ENCODE measurements around the gene IDH2.
A peak's percentile ranks its signal among the peaks of the same experiment; 100 is the strongest.

Gene IDH2

GRCh38 chr15:90082140-90082715 lies 20.0 kb downstream of the IDH2 start:
- no peak overlapping the region for H3K27ac ChIP-seq (ENCODE audit: low read depth, low read length)
- peaks cover 12% of the 10 kb centered on the region; the same call in 1 of the 2 replicates for H3K4me1 ChIP-seq (ENCODE audit: control insufficient read depth, insufficient read depth, low read length)

DNA sequence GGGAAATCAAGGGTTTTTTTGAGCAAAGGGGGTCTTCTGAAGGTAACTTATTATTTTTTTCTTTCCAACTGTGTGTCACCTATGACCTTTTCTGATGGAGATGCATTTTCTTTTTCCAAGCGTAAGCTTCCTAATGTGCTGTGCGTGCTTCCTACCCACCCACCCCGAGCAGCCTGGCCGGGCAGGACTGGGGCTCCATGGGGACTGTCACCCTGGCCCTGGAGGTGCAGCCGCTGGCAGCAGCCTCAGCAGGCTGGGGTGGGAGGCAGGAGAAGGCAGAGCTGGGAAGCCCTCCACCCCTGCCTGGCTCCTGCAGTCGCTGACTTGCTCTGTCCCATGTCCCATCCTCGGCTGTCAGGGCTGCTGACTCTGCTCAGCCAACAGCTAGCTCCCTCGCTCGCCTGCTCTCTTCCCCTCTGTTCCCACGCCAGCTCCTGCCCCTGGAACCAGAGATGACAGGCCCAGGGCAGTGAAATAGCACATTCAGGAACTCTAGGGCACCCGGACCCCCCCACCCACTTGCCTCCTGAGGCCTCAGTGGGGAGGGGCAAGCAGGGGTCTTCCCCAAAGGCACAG lies 21.4 kb downstream of the IDH2 start:
- Histone ChIP-seq H3K4me3 (ENCODE audit: low read depth, low read length) (no peak overlapping the region), H3K36me3 (ENCODE audit: control insufficient read depth, insufficient read depth, low read length) (peaks cover 42% of the 10 kb centered on the region), H3K27me3 (ENCODE audit: control insufficient read depth, insufficient read depth, low read length) (no peaks in the 10 kb centered on the region), H3K9ac (ENCODE audit: low read length) (no peak overlapping the region), H3K27ac (ENCODE audit: low read depth, low read length) (no peak overlapping the region), H3K4me1 (ENCODE audit: control insufficient read depth, insufficient read depth, low read length) (peaks cover 21% of the 10 kb centered on the region), H3K9me3 (ENCODE audit: control insufficient read depth, insufficient read depth, low read depth, low read length) (no peaks in the 10 kb centered on the region)

More at GRCh38 chr15:90082140-90082715, 20.0 kb downstream of the IDH2 start:
- H3K9me3 ChIP-seq (ENCODE audit: control insufficient read depth, insufficient read depth, low read depth, low read length) = no peaks in the 10 kb centered on the region
- no peak overlapping the region for H3K9ac ChIP-seq (ENCODE audit: low read length)
- no peak overlapping the region for H3K4me3 ChIP-seq (ENCODE audit: low read depth, low read length)
- H3K27me3 ChIP-seq (ENCODE audit: control insufficient read depth, insufficient read depth, low read length) = no peaks in the 10 kb centered on the region
- peaks cover 45% of the 10 kb centered on the region for H3K36me3 ChIP-seq (ENCODE audit: control insufficient read depth, insufficient read depth, low read length)

DNA sequence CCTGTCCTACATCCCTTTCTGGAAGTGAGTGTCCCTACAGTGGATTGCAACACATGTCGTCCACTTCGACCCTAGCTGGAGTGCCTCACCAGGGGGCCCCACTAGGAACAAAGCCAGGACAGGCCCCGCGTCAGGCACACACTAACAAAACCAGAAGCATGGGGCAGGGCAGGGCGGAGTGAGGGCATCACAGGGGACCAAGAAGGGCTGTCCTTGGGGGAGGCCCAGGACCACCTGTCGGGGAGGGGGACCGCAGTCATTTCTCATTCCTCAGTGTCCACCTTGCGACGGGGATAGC lies 21.9 kb downstream of the IDH2 start:
- H3K9ac ChIP-seq (ENCODE audit: low read length) = no peak overlapping the region
- H3K27ac ChIP-seq (ENCODE audit: low read depth, low read length) = no peak overlapping the region
- no peak overlapping the region for H3K4me3 ChIP-seq (ENCODE audit: low read depth, low read length)
- H3K9me3 ChIP-seq (ENCODE audit: control insufficient read depth, insufficient read depth, low read depth, low read length) = no peaks in the 10 kb centered on the region
- peaks cover 26% of the 10 kb centered on the region for H3K4me1 ChIP-seq (ENCODE audit: control insufficient read depth, insufficient read depth, low read length)
- peaks cover 42% of the 10 kb centered on the region for H3K36me3 ChIP-seq (ENCODE audit: control insufficient read depth, insufficient read depth, low read length)
- no peaks in the 10 kb centered on the region for H3K27me3 ChIP-seq (ENCODE audit: control insufficient read depth, insufficient read depth, low read length)

DNA sequence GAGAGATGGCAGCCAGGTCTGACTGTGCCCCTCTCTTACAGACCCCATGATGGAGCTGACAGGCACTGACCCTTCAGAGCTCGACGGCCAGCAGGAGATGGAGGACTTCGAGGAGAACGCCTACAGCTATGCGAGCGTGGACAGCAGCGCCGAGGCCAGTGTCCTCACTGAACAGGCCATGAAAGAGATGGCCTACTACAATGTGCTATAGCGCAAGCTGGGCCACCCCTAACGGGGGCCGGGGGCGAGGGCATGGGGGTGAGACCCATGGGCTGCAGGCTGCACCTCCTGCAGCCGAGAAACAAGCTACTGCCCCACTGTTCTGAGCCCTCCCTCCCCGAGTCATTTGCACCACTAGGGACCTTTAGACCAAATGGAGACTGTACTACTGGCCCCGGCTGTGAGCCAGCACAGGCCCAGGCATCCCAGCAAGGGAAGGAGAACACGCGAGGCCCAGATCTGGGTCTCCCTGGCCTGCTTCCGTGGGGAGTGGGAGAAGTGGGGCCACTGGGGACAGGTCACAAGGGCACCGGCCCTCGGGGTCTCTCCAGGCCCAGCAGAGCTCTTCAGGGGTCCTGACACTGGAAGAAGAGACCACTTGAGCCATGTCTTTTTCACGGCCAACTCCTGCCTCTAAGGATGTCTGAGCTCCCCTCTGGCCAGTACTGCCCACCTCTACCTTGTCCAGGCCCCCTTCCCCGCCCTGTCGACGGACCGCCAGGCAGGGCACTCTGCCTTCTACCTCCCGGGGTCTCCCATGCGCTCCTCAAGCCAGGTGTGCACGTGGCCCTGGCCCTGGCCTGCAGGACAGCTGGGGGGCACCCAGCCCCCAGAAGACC lies 22.4 kb downstream of the IDH2 start:
- Histone ChIP-seq H3K4me1 (ENCODE audit: control insufficient read depth, insufficient read depth, low read length) (peaks cover 31% of the 10 kb centered on the region), H3K9me3 (ENCODE audit: control insufficient read depth, insufficient read depth, low read depth, low read length) (no peaks in the 10 kb centered on the region), H3K36me3 (ENCODE audit: control insufficient read depth, insufficient read depth, low read length) (peaks cover 37% of the 10 kb centered on the region), H3K9ac (ENCODE audit: low read length) (no peak overlapping the region), H3K27ac (ENCODE audit: low read depth, low read length) (no peak overlapping the region; the same call in 1 of the 2 replicates), H3K27me3 (ENCODE audit: control insufficient read depth, insufficient read depth, low read length) (no peaks in the 10 kb centered on the region), H3K4me3 (ENCODE audit: low read depth, low read length) (no peak overlapping the region)

DNA sequence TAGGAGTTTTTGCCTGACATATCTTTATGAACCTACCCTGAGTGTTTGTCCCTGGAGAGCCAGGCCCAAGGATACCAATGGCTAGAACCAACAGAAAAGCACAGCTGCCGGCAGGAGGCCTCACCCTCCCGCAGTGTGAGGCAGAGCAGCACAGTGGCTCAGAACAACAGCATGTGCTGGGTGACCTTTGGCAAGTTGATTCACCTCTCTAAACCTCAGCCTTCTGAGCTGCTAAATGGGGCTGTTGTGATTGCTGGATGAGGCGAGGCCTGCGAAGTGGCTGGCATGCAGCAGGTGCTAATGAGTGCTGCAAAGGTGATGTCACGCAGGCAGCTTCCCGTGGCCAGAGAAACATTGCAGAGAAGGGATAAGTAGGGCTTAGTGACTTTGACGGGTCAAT lies 23.3 kb downstream of the IDH2 start:
- H3K9me3 ChIP-seq (ENCODE audit: control insufficient read depth, insufficient read depth, low read depth, low read length) = no peaks in the 10 kb centered on the region
- H3K27ac ChIP-seq (ENCODE audit: low read depth, low read length) = no peak overlapping the region
- H3K9ac ChIP-seq (ENCODE audit: low read length) = no peak overlapping the region
- peaks cover 33% of the 10 kb centered on the region for H3K4me1 ChIP-seq (ENCODE audit: control insufficient read depth, insufficient read depth, low read length)
- no peaks in the 10 kb centered on the region for H3K27me3 ChIP-seq (ENCODE audit: control insufficient read depth, insufficient read depth, low read length)
- peaks cover 32% of the 10 kb centered on the region for H3K36me3 ChIP-seq (ENCODE audit: control insufficient read depth, insufficient read depth, low read length)
- no peak overlapping the region for H3K4me3 ChIP-seq (ENCODE audit: low read depth, low read length)

GRCh38 chr15:90076716-90077115 lies 25.6 kb downstream of the IDH2 start:
- H3K36me3 ChIP-seq (ENCODE audit: control insufficient read depth, insufficient read depth, low read length) = peaks cover 32% of the 10 kb centered on the region

GRCh38 chr15:90075420-90076289 lies 26.6 kb downstream of the IDH2 start:
- Histone ChIP-seq H3K4me1 (ENCODE audit: control insufficient read depth, insufficient read depth, low read length) (peaks cover 25% of the 10 kb centered on the region), H3K4me3 (ENCODE audit: low read depth, low read length) (no peak overlapping the region), H3K9ac (ENCODE audit: low read length) (peak overlapping the region; percentile 48), H3K27ac (ENCODE audit: low read depth, low read length) (peak overlapping the region; percentile 46; the same call in 1 of the 2 replicates), H3K27me3 (ENCODE audit: control insufficient read depth, insufficient read depth, low read length) (no peaks in the 10 kb centered on the region), H3K9me3 (ENCODE audit: control insufficient read depth, insufficient read depth, low read depth, low read length) (no peaks in the 10 kb centered on the region), H3K36me3 (ENCODE audit: control insufficient read depth, insufficient read depth, low read length) (peaks cover 32% of the 10 kb centered on the region)

More at GRCh38 chr15:90076716-90077115, 25.6 kb downstream of the IDH2 start:
- Histone ChIP-seq H3K27me3 (ENCODE audit: control insufficient read depth, insufficient read depth, low read length) (no peaks in the 10 kb centered on the region), H3K4me1 (ENCODE audit: control insufficient read depth, insufficient read depth, low read length) (peaks cover 29% of the 10 kb centered on the region), H3K4me3 (ENCODE audit: low read depth, low read length) (no peak overlapping the region), H3K27ac (ENCODE audit: low read depth, low read length) (no peak overlapping the region), H3K9me3 (ENCODE audit: control insufficient read depth, insufficient read depth, low read depth, low read length) (no peaks in the 10 kb centered on the region), H3K9ac (ENCODE audit: low read length) (no peak overlapping the region)

DNA sequence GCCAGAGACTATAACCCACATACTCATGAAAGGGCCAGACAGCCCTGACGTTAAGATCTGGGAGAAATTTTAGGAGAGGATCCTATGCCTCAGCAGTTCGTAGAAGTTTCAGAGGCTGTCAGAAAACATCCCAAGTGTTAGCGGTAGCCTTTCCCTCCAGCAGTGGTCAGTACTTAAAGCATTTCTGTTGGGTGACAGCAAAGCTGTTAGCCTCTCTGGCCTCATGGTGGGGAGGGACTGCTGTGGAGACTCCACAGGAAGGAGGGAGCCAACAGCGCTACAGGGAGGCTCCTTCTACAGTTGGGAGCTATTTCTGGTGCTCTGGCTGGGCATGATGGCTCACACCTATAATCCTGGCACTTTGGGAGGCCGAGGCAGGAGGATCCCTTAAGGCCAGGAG lies 27.4 kb downstream of the IDH2 start:
- Histone ChIP-seq H3K4me3 (ENCODE audit: low read depth, low read length) (no peak overlapping the region), H3K36me3 (ENCODE audit: control insufficient read depth, insufficient read depth, low read length) (peaks cover 25% of the 10 kb centered on the region), H3K9ac (ENCODE audit: low read length) (peak overlapping the region; percentile 8), H3K27me3 (ENCODE audit: control insufficient read depth, insufficient read depth, low read length) (no peaks in the 10 kb centered on the region), H3K9me3 (ENCODE audit: control insufficient read depth, insufficient read depth, low read depth, low read length) (no peaks in the 10 kb centered on the region), H3K27ac (ENCODE audit: low read depth, low read length) (no peak overlapping the region; the same call in 1 of the 2 replicates), H3K4me1 (ENCODE audit: control insufficient read depth, insufficient read depth, low read length) (peaks cover 25% of the 10 kb centered on the region)

DNA sequence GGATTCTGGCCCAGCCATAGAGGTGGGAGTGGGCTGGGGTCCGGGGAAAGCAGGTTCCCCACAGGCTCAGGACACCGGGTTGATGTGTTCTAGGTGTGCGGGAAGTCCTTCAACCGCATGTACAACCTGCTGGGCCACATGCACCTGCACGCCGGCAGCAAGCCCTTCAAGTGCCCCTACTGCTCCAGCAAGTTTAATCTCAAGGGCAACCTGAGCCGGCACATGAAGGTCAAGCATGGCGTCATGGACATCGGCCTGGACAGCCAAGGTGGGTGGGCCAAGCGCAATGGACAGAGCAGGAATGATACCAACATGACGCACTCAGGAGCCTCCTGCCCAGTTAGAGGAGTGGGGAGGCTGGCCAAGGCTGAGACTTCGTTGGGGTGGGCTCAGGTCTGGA lies 28.2 kb downstream of the IDH2 start:
- Histone ChIP-seq H3K9ac (ENCODE audit: low read length) (no peak overlapping the region), H3K4me3 (ENCODE audit: low read depth, low read length) (no peak overlapping the region), H3K36me3 (ENCODE audit: control insufficient read depth, insufficient read depth, low read length) (peaks cover 16% of the 10 kb centered on the region), H3K9me3 (ENCODE audit: control insufficient read depth, insufficient read depth, low read depth, low read length) (no peaks in the 10 kb centered on the region), H3K27me3 (ENCODE audit: control insufficient read depth, insufficient read depth, low read length) (no peaks in the 10 kb centered on the region), H3K27ac (ENCODE audit: low read depth, low read length) (no peak overlapping the region), H3K4me1 (ENCODE audit: control insufficient read depth, insufficient read depth, low read length) (peaks cover 25% of the 10 kb centered on the region)

GRCh38 chr15:90072978-90073640 lies 29.2 kb downstream of the IDH2 start:
- peaks cover 15% of the 10 kb centered on the region for H3K36me3 ChIP-seq (ENCODE audit: control insufficient read depth, insufficient read depth, low read length)
- H3K9ac ChIP-seq (ENCODE audit: low read length) = no peak overlapping the region
- H3K4me3 ChIP-seq (ENCODE audit: low read depth, low read length) = no peak overlapping the region
- no peak overlapping the region for H3K27ac ChIP-seq (ENCODE audit: low read depth, low read length)
- H3K9me3 ChIP-seq (ENCODE audit: control insufficient read depth, insufficient read depth, low read depth, low read length) = no peaks in the 10 kb centered on the region
- no peaks in the 10 kb centered on the region for H3K27me3 ChIP-seq (ENCODE audit: control insufficient read depth, insufficient read depth, low read length)
- H3K4me1 ChIP-seq (ENCODE audit: control insufficient read depth, insufficient read depth, low read length) = peaks cover 25% of the 10 kb centered on the region

Measured in HUES6 (cell line).